Measurements from ENCODE around the gene MICAL3.
"Not testable (repeated sequence)": the region's sequence is repeated elsewhere in the genome, so short reads cannot be mapped to it uniquely, and the experiment has no call there.

GRCh38 chr22:17992976-17993375 is 31.4 kb downstream of the MICAL3 start:
- not testable (repeated sequence) for TF ChIP-seq CTCF (IDR thresholded peaks at IDR 0.05; ENCODE audit: low read length); EZH2 (IDR thresholded peaks at IDR 0.05; ENCODE audit: borderline replicate concordance, low read length)
